T47D (cell line): ENCODE data around the gene MGAT4A.

Source experiments
- DNase-seq, 2 experiments: peaks; one replicate each; pipeline versions ENCODE4 v3.0.0 to v3.0.0-alpha.2; 2011 to 2012; ENCODE audit warnings: low read depth in 1 of 2, low spot score in 1 of 2
- JUND ChIP-seq: IDR thresholded peaks from 2 replicates; pipeline ENCODE4 v1.6.1; 2012; ENCODE audit warnings: low read depth
- in situ Hi-C: cut with HindIII; loops from 2 replicates; pipeline ENCODE4 v1.10.0; 2016; ENCODE audit warnings: low sequenced_read_pairs, low pct_unique_long_range_greater_than_20kb

MGAT4A gene

GRCh38 chr2:98751748-98752147, 20.8 kb upstream of the MGAT4A start:
- TF ChIP-seq JUND: no peak
- no peak for DNase-seq

GRCh38 chr2:98750593-98751282, 19.8 kb upstream of the MGAT4A start:
- no peak for DNase-seq
- no peak for TF ChIP-seq JUND
- in situ Hi-C loops: no loop called here

More at GRCh38 chr2:98751748-98752147, 20.8 kb upstream of the MGAT4A start:
- in situ Hi-C loops: no loop called here

- in situ Hi-C loops: no loop called here
- no peak for DNase-seq
- TF ChIP-seq JUND: no peak
Measured at GRCh38 chr2:98749066-98749450, 18.1 kb upstream of the MGAT4A start.

- TF ChIP-seq JUND: no peak
- DNase-seq: no peak
- in situ Hi-C loops: no loop called here
Measured at GRCh38 chr2:98748292-98749065, 17.5 kb upstream of the MGAT4A start.

- in situ Hi-C loops: no loop called here
- no peak for DNase-seq
- no peak for TF ChIP-seq JUND
Measured at GRCh38 chr2:98747888-98748287, 17.0 kb upstream of the MGAT4A start.

GRCh38 chr2:98746426-98746825, 15.5 kb upstream of the MGAT4A start:
- in situ Hi-C loops: no loop called here
- no peak for DNase-seq
- no peak for TF ChIP-seq JUND

GRCh38 chr2:98744595-98744994, 13.7 kb upstream of the MGAT4A start:
- DNase-seq: no peak
- in situ Hi-C loops: no loop called here
- no peak for TF ChIP-seq JUND

GRCh38 chr2:98743835-98744234, 12.9 kb upstream of the MGAT4A start:
- in situ Hi-C loops: no loop called here
- TF ChIP-seq JUND: no peak
- peak in 1 of 2 experiments; percentile 27 for DNase-seq

- DNase-seq: no peak
- TF ChIP-seq JUND: no peak
- in situ Hi-C loops: no loop called here
Measured at GRCh38 chr2:98739020-98739419, 8.1 kb upstream of the MGAT4A start.

GRCh38 chr2:98738304-98738703, 7.4 kb upstream of the MGAT4A start:
- TF ChIP-seq JUND: no peak
- no peak for DNase-seq
- in situ Hi-C loops: no loop called here

GRCh38 chr2:98737848-98738247, 6.9 kb upstream of the MGAT4A start:
- no peak for DNase-seq
- in situ Hi-C loops: no loop called here
- TF ChIP-seq JUND: no peak

GRCh38 chr2:98736464-98736889, 5.5 kb upstream of the MGAT4A start:
- in situ Hi-C loops: no loop called here
- peak in 1 of 2 experiments; percentile 61 for DNase-seq
- TF ChIP-seq JUND: peak; percentile 72; the same call in 1 of the 2 replicates

- in situ Hi-C loops: no loop called here
- no peak for TF ChIP-seq JUND
- no peak for DNase-seq
Measured at GRCh38 chr2:98734823-98735260, 3.9 kb upstream of the MGAT4A start.
